ENCODE data around the gene ARRDC4.
"Not testable (repeated sequence)": the region's sequence is repeated elsewhere in the genome, so short reads cannot be mapped to it uniquely, and the experiment has no call there.

Gene ARRDC4

GRCh38 chr15:97981058-97981457, 20.6 kb downstream of the ARRDC4 start:
- no peak for DNase-seq (ENCODE audit: low read depth)
- no peak overlapping the region for H3K4me3 ChIP-seq (ENCODE audit: control insufficient read depth, low read depth, low read length)
- TF ChIP-seq CTCF (IDR thresholded peaks at IDR 0.05; ENCODE audit: control insufficient read depth, insufficient read depth, low read depth, low read length, missing control alignments), result no peak

GRCh38 chr15:97981758-97982157, 21.3 kb downstream of the ARRDC4 start:
- DNase-seq (ENCODE audit: low read depth), result no peak
- TF ChIP-seq CTCF (IDR thresholded peaks at IDR 0.05; ENCODE audit: control insufficient read depth, insufficient read depth, low read depth, low read length, missing control alignments), result no peak
- H3K4me3 ChIP-seq (ENCODE audit: control insufficient read depth, low read depth, low read length), result no peak overlapping the region

GRCh38 chr15:97984157-97984556, 23.7 kb downstream of the ARRDC4 start:
- H3K4me3 ChIP-seq (ENCODE audit: control insufficient read depth, low read depth, low read length), result no peak overlapping the region
- no peak for DNase-seq (ENCODE audit: low read depth)
- no peak for TF ChIP-seq CTCF (IDR thresholded peaks at IDR 0.05; ENCODE audit: control insufficient read depth, insufficient read depth, low read depth, low read length, missing control alignments)

- not testable (repeated sequence) for H3K4me3 ChIP-seq (ENCODE audit: control insufficient read depth, low read depth, low read length); DNase-seq (ENCODE audit: low read depth)
Observed at GRCh38 chr15:97985979-97986378, 25.5 kb downstream of the ARRDC4 start.

- no peak for TF ChIP-seq CTCF (IDR thresholded peaks at IDR 0.05; ENCODE audit: control insufficient read depth, insufficient read depth, low read depth, low read length, missing control alignments)
- no peak overlapping the region for H3K4me3 ChIP-seq (ENCODE audit: control insufficient read depth, low read depth, low read length)
- DNase-seq (ENCODE audit: low read depth), result no peak
Observed at GRCh38 chr15:97986781-97987180, 26.3 kb downstream of the ARRDC4 start.

- TF ChIP-seq CTCF (IDR thresholded peaks at IDR 0.05; ENCODE audit: control insufficient read depth, insufficient read depth, low read depth, low read length, missing control alignments), result no peak
- DNase-seq (ENCODE audit: low read depth), result no peak
- no peak overlapping the region for H3K4me3 ChIP-seq (ENCODE audit: control insufficient read depth, low read depth, low read length)
Observed at GRCh38 chr15:97989299-97989698, 28.8 kb downstream of the ARRDC4 start.

GRCh38 chr15:97991972-97992541, 31.6 kb downstream of the ARRDC4 start:
- H3K4me3 ChIP-seq (ENCODE audit: control insufficient read depth, low read depth, low read length), result no peak overlapping the region
- DNase-seq (ENCODE audit: low read depth), result no peak
- TF ChIP-seq CTCF (IDR thresholded peaks at IDR 0.05; ENCODE audit: control insufficient read depth, insufficient read depth, low read depth, low read length, missing control alignments), result no peak
